Astrocyte (in vitro differentiated cells and primary cell): Measurements from ENCODE around the gene ANAPC7.

ENCODE experiments used
- EZH2 ChIP-seq: IDR thresholded peaks from 2 replicates; pipeline ENCODE4 v1.6.1; 2012; ENCODE audit warnings: mild to moderate bottlenecking, low read length, inconsistent platforms; ENCODE audit not compliant: insufficient read depth
- TF ChIP-seq, protein P1 (sequence below): IDR thresholded peaks from 2 replicates; pipeline ENCODE4 v1.5.1; 2011; ENCODE audit warnings: low read depth, mild to moderate bottlenecking, inconsistent platforms, low read length, moderate library complexity; ENCODE audit not compliant: insufficient read depth

DNA sequence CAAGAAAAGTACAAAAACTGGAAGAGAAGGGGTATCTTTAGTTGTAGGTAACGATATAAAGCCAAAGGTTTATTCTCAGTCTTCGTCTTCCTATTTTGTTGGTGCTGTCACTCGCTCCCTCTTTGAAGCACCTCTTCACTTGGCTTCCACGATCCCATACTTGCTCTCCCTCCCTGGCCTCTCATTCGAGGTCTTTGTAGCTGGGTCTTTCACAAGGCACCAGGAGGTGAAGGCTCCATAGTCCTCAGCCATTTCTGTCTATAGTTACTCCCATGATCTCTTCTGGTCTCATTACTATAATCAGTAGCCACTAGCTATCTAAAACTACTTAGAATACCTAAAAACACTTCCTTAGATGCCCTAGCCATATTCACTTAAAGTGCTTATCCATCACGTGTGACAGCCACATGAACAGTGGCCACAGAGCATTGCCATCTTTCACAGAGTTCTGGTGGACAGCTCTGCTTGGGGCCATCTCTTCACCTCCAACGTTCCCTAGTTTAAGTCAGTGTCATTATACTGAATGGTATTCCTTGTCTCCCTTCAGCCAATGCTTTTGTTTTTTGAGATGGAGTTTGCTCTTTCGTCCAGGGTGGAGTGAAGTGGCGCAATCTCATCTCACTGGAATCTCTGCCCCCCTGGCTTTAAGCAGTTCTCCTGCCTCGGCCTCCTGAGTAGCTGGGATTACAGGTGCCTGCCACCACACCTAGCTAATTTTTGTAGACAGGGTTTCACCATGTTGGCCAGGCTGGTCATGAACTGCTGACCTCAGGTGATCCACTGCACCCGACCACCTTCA, 65.4 kb downstream of the ANAPC7 start:
- TF ChIP-seq, protein P1, sequence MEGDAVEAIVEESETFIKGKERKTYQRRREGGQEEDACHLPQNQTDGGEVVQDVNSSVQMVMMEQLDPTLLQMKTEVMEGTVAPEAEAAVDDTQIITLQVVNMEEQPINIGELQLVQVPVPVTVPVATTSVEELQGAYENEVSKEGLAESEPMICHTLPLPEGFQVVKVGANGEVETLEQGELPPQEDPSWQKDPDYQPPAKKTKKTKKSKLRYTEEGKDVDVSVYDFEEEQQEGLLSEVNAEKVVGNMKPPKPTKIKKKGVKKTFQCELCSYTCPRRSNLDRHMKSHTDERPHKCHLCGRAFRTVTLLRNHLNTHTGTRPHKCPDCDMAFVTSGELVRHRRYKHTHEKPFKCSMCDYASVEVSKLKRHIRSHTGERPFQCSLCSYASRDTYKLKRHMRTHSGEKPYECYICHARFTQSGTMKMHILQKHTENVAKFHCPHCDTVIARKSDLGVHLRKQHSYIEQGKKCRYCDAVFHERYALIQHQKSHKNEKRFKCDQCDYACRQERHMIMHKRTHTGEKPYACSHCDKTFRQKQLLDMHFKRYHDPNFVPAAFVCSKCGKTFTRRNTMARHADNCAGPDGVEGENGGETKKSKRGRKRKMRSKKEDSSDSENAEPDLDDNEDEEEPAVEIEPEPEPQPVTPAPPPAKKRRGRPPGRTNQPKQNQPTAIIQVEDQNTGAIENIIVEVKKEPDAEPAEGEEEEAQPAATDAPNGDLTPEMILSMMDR, result no peak
- no peak for TF ChIP-seq EZH2
